GM19239 (cell line): ENCODE data around the gene NANOS2.
"Not testable (repeated sequence)": the region's sequence is repeated elsewhere in the genome, so short reads cannot be mapped to it uniquely, and the experiment has no call there.

Source experiments
- DNase-seq: peaks from one replicate; pipeline ENCODE4 v3.0.0; 2011; ENCODE audit warnings: low spot score; ENCODE audit not compliant: insufficient read length
- FAIRE-seq: peaks from 2 replicates; lab custom pipeline; 2011; peaks lifted over from hg19 to GRCh38; lab: Jason Lieb, UNC

The NANOS2 gene

GRCh38 chr19:45879055-45879454 is 35.5 kb downstream of the NANOS2 start:
- no peak for FAIRE-seq
- no peak for DNase-seq

- DNase-seq (no peak), FAIRE-seq (no peak)
Measured at GRCh38 chr19:45878043-45878794, 36.4 kb downstream of the NANOS2 start.

GRCh38 chr19:45876411-45877197 is 38.0 kb downstream of the NANOS2 start:
- FAIRE-seq (peak; percentile 8), DNase-seq (peak; percentile 56)

GRCh38 chr19:45876161-45876410 is 38.5 kb downstream of the NANOS2 start:
- DNase-seq (no peak), FAIRE-seq (no peak)

GRCh38 chr19:45874620-45874966 is 40.0 kb downstream of the NANOS2 start:
- FAIRE-seq = no peak
- DNase-seq = no peak

- FAIRE-seq = no peak
- DNase-seq = no peak
Measured at GRCh38 chr19:45873219-45873772, 41.3 kb downstream of the NANOS2 start.

GRCh38 chr19:45872095-45872919 is 42.3 kb downstream of the NANOS2 start:
- no peak for DNase-seq
- FAIRE-seq = no peak

GRCh38 chr19:45870798-45871197 is 43.8 kb downstream of the NANOS2 start:
- FAIRE-seq (no peak), DNase-seq (no peak)

- not testable (repeated sequence) for FAIRE-seq, DNase-seq
Measured at GRCh38 chr19:45867241-45867640, 47.3 kb downstream of the NANOS2 start.

GRCh38 chr19:45866400-45867176 is 48.0 kb downstream of the NANOS2 start:
- no peak for DNase-seq

GRCh38 chr19:45865269-45865948 is 49.2 kb downstream of the NANOS2 start:
- no peak for DNase-seq
- no peak for FAIRE-seq

More at GRCh38 chr19:45866400-45867176, 48.0 kb downstream of the NANOS2 start:
- FAIRE-seq = no peak

- FAIRE-seq (no peak), DNase-seq (no peak)
Measured at GRCh38 chr19:45864629-45865082, 49.9 kb downstream of the NANOS2 start.

GRCh38 chr19:45863840-45864628 is 50.5 kb downstream of the NANOS2 start, which contains the start of gene FOXA3:
FOXA3 (plus strand) TSS chr19:45864326; CDS start chr19:45864457, 131 bp downstream.
- peak; percentile 75 for DNase-seq
- no peak for FAIRE-seq

- FAIRE-seq (no peak), DNase-seq (no peak)
Measured at GRCh38 chr19:45863335-45863839, 51.2 kb downstream of the NANOS2 start.
